ENCODE results near the gene PRTFDC1.

GRCh38 chr10:24907956-24908355 lies 44.5 kb downstream of the PRTFDC1 start:
- no peak for TF ChIP-seq CTCF (IDR thresholded peaks at IDR 0.05)
- no peak for TF ChIP-seq POLR2A (IDR thresholded peaks at IDR 0.05)
- TF ChIP-seq POLR2AphosphoS5 (IDR thresholded peaks at IDR 0.05), result no peak
